Cardiac fibroblast (primary cell): Measurements from ENCODE around the gene ZHX3.

Experiments used
- DNase-seq, 2 donors: peaks; one replicate each; pipeline versions ENCODE4 v3.0.0 to v3.0.0-alpha.2; 2010; ENCODE audit warnings: low read depth in 2 of 2
- H3K4me3 ChIP-seq, 2 donors: replicated peaks in 1 of 2; 1 replicate in 1 of 2; 2 replicates in 1 of 2; pipeline ENCODE4 v1.5.1; 2011; ENCODE audit warnings: low read depth in 2 of 2, low read length in 2 of 2, mild to moderate bottlenecking in 2 of 2, moderate library complexity in 1 of 2
- TF ChIP-seq, protein P1 (sequence below): IDR thresholded peaks from one replicate; pipeline ENCODE4 v1.5.1; 2011; ENCODE audit warnings: low read depth, mild to moderate bottlenecking, low read length, inconsistent platforms

Gene ZHX3

DNA sequence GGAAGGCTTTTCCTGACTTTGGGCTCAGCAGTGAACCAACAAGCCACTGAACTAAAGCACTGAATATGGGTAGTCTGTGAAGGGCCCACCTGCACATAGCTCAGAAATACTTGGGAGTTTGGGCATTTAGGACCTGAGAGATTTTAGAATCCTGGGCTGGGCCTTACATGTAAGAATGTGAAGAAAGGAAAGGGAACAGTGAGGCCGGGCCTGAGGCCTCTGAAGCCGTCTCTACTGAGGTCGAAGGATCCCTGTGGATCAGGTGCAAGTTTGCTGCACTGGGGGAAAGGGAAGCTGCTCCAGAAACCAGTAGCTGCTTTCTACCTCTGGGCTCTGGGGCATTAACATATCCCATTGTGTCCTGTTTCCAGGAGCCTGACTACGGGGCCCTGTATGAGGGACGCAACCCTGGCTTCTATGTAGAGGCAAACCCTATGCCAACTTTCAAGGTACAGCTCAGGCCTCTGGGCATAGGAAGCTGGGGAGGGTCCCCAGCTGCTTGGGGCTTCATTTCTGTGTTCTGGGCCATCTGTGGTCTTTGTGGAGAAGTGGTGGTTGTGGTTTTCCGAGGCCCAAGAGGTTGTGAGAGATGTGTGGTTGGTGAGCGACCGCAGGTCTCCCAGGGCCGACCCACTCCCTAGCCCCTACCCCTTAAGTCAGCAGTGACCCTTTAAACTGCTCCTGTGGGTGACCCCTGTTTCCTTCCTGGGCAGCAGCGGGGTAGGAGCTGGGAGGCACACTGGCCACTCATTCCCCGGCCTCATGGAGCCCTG, 149.9 kb downstream of the ZHX3 start:
- TF ChIP-seq, protein P1, sequence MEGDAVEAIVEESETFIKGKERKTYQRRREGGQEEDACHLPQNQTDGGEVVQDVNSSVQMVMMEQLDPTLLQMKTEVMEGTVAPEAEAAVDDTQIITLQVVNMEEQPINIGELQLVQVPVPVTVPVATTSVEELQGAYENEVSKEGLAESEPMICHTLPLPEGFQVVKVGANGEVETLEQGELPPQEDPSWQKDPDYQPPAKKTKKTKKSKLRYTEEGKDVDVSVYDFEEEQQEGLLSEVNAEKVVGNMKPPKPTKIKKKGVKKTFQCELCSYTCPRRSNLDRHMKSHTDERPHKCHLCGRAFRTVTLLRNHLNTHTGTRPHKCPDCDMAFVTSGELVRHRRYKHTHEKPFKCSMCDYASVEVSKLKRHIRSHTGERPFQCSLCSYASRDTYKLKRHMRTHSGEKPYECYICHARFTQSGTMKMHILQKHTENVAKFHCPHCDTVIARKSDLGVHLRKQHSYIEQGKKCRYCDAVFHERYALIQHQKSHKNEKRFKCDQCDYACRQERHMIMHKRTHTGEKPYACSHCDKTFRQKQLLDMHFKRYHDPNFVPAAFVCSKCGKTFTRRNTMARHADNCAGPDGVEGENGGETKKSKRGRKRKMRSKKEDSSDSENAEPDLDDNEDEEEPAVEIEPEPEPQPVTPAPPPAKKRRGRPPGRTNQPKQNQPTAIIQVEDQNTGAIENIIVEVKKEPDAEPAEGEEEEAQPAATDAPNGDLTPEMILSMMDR = no peak
- no peak for DNase-seq
- H3K4me3 ChIP-seq = no peak overlapping the region

DNA sequence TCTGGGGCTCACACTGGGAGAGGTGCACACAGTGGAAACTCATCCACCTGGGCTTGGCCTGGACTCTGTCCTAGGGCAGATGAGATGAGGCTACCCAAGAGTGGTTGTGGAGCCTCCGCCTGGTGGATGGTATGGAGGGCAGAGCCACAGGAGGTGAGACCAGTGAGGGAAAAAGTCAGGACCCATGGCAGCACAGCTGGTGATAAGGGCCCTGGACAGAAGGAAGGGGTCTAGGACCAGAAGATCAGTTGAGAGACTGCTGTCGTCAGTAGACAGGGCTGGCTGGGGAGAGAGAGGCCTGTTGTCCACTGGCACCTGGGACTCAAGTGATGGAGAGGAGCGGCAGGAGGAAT, 150.4 kb downstream of the ZHX3 start:
- TF ChIP-seq, protein P1 = no peak
- DNase-seq = no peak
- H3K4me3 ChIP-seq = no peak overlapping the region

DNA sequence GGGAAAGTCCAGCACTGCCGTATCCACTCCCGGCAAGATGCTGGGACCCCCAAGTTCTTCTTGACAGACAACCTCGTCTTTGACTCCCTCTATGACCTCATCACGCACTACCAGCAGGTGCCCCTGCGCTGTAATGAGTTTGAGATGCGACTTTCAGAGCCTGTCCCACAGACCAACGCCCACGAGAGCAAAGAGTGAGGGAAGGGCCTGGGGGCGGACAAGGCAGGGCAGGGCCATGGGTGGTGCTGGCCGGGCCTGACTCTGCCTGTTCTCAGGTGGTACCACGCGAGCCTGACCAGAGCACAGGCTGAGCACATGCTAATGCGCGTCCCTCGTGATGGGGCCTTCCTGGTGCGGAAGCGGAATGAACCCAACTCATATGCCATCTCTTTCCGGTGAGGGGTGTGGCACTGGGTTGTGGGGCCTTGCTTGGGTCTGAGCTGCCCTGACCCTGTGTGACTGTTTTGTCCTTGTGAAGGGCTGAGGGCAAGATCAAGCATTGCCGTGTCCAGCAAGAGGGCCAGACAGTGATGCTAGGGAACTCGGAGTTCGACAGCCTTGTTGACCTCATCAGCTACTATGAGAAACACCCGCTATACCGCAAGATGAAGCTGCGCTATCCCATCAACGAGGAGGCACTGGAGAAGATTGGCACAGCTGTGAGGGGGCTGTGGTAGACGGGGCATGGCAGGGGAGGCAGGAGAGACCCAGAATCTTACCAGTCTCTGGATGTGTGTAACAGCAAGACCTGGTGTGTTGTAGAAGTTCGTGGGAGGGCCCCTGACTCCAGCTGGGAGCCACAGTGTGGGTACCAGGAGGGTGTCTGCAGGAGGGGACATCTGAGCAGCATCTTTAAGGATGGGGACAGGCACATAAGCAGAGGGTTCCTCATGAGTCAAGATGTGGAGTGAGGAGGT, 151.1 kb downstream of the ZHX3 start:
- no peak for DNase-seq
- no peak overlapping the region for H3K4me3 ChIP-seq
- TF ChIP-seq, protein P1 = no peak

- DNase-seq = no peak
- TF ChIP-seq, protein P1 = no peak
- no peak overlapping the region for H3K4me3 ChIP-seq
Observed at GRCh38 chr20:41165001-41165882, 152.3 kb downstream of the ZHX3 start.

- TF ChIP-seq, protein P1 = no peak
- no peak overlapping the region for H3K4me3 ChIP-seq
- DNase-seq = no peak
Observed at GRCh38 chr20:41163821-41164220, 153.7 kb downstream of the ZHX3 start.

- TF ChIP-seq, protein P1 = no peak
- DNase-seq = no peak
Observed at GRCh38 chr20:41162396-41162795, 155.1 kb downstream of the ZHX3 start.

More at GRCh38 chr20:41162396-41162795, 155.1 kb downstream of the ZHX3 start:
- no peak overlapping the region for H3K4me3 ChIP-seq
